NCI-H460 (cell line): ENCODE results near the gene CERS3. TPM values are rescaled to one million over a fixed set of nuclear protein-coding genes. Genes with fewer than 3 reads are reported as not detected.
"Not testable (repeated sequence)": the region's sequence is repeated elsewhere in the genome, so short reads cannot be mapped to it uniquely, and the experiment has no call there.

Source experiments
- DNase-seq: peaks from one replicate; pipeline ENCODE4 v3.0.0-alpha.2; 2016; ENCODE audit warnings: low read depth; ENCODE audit errors: extremely low read depth
- total RNA-seq: library from RNA; depleted of rRNA; stranded (reverse); fragments of >200 nt; shearing (Covaris generic); gene quantifications from 2 replicates; pipeline ENCODE4 v1.2.3, GENCODE V29; 2014

The CERS3 gene
- total RNA-seq, 1 experiment from 2014 or later, result not detected

GRCh38 chr15:100468285-100468684 lies 60.5 kb downstream of the CERS3 start:
- no peak for DNase-seq

DNA sequence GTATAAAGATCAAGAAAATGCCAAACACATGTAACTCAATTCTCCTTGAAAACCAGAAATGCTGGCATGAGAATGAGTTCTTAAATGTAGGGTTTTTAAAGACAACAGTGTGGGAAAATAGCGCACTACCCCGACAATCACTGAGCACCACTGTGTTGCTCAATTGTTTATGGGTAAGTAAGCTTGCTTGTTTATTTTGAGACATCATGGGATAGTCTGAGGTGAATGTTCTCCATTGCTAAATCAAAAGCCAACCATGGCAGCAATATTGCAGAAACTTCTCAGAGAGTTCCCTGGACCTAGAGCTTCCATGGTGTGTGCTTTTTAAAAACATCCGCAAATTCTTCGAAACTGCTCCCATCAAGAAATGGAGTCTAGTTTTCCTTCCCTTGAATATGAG lies 62.7 kb downstream of the CERS3 start:
- DNase-seq, result no peak

GRCh38 chr15:100464888-100465287 lies 63.9 kb downstream of the CERS3 start:
- DNase-seq, result no peak

DNA sequence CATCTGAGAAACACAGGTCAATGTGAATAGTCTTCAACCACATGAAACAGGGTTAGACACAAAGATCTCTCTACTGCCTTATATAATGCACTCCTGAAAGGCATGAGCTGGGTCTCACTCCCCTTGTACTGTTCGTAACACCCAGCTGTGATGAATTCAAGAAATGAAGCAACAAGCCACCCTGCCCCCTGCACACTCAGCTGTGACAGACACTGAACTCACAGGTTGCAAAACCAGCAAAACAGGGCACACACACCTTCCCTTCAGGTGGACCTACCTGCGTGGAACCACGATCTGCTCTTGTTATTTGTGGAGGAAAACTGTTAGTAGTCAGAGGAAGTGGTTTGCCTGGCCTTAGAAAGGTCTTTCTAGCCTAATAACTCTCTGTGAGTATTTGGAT lies 64.5 kb downstream of the CERS3 start:
- no peak for DNase-seq

GRCh38 chr15:100463515-100463914 lies 65.2 kb downstream of the CERS3 start:
- DNase-seq, result no peak

DNA sequence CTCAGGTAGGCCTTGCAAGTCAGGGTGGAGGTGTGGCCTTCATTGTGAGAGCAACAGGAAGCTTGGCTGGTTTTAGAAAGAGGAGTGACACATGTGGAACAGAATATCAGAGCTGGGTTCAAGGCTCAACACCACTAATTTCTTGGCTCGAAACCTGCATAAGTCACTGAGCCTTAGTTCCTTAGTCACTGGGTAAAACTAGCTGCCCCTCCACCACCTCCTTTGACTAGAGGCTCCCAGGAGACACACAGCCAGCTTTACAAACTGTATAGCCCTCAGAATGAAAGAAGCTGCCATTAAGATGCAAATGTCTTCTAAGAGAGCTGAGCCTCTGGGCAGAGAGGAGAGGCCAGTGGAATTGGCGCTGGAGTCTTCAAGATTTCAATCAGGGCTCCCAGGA lies 67.7 kb downstream of the CERS3 start:
- no peak for DNase-seq

GRCh38 chr15:100457201-100457600 lies 71.5 kb downstream of the CERS3 start:
- DNase-seq, result no peak

DNA sequence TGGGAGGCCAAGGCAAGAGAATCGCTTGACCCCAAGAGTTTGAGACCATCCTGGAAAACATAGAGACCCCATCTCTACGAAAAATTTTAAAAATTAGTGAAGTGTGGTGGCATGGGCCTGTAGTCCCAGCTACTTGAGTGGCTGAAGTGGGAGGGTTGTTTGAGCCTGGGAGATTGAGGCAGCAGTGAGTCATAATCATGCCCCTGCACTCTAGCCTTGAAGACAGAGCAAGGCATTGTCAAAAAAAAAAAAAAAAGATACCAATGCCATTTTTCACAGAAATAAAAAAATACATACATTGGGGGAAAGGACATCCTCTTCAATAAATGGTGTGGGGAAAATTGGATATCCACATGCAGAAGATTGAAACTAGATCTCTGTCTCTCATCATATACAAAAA lies 74.6 kb downstream of the CERS3 start:
- no peak for DNase-seq

- no peak for DNase-seq
Measured at GRCh38 chr15:100448481-100448880, 80.3 kb downstream of the CERS3 start.

GRCh38 chr15:100441063-100441462 lies 87.7 kb downstream of the CERS3 start:
- DNase-seq, result not testable (repeated sequence)

- no peak for DNase-seq
Measured at GRCh38 chr15:100439514-100439913, 89.2 kb downstream of the CERS3 start.

DNA sequence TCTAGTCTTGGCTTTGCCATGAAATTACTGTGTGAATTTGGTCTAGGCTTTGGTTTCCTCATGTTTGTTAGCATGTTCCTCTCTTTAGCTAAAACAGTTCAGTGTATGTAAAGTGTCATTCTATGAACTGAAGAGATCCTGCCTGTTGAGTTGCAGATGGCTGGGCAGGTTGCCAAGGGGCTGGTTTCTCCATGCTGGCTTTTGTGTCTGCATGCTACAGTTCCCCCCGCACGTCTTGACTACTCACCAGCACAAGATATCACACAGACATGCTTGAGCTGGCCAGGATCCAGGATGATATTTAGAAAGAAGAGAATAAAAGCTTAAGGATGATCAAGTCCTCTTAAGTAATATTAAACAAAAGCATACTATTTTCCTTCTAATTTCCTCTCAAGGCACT lies 90.2 kb downstream of the CERS3 start:
- DNase-seq, result no peak

DNA sequence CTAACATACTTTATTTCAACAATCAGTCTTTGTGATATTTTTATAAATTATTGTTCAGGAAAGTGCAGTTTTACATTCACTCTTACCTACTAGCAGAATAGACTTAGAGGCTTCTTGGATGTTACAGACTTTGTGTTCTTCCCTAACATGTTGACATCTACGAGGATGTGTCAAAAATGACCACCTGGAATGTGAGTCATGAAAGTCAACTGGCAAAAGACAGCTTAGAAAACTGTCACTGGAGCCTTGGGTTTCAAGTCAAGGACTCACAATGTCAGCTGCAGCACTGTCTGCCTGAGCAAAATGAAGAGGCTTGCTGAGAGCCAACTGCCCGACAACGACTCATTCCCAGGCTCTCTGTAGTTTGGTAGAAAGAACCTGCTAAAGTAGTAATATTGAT lies 91.5 kb downstream of the CERS3 start:
- DNase-seq, result no peak

DNA sequence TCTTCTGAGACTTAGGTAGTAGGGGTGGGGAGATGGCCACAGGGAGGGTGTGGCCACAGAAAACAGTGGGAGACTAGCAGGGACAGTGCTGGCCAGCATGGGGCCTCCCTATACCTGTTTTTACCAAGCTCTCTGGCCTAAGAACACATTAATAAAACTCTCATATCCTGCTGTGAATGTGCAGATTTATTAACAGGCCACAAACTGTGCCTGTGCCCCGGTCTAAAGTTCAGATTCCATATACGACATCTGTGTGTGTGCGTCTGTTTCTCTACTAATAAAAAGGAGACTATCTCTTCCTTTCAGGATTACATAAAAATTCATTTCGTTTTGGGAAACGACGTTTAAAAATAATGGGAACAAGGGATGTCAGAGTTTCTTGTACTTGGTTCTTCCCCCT lies 94.2 kb downstream of the CERS3 start:
- no peak for DNase-seq

DNA sequence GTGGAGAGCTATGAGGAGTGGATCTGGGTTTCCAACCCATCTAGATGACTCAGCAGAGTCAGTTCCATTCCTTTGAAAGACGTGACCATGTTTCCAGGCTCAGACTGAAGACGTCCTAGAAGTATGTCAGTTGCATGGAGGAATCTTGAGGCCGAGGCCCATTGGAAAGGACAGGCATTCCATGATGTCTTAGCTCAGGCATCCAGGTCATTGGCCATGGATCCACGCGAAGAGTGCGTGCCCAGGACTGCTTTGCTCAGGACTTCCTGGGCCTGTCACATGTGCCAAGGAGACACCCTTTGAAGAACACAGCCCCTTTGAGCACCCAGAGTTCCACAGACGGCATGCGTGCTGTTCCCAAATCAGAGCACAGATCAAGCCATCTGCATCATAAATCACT lies 94.7 kb downstream of the CERS3 start:
- no peak for DNase-seq

DNA sequence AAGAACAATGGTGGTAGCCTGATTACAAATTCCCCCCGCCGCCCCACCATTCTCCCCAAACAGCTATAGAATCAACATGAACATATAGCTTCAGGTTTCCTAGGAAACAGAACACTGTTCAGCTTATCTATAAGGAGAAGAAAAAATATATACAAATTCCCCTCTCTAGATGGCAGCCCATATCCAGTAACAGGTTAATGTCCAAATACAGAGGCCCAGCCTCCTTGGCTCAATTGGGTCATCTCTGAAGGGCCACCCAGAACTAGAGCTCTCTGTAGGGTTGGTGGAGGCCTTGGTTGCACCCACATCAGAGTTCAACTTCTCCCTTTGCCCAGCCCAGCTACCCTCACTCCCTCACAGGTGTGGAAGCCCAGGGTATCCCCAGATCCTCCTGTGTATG lies 95.4 kb downstream of the CERS3 start:
- no peak for DNase-seq

- DNase-seq, result no peak
Measured at GRCh38 chr15:100430411-100430810, 98.3 kb downstream of the CERS3 start.

GRCh38 chr15:100429116-100429728 lies 99.5 kb downstream of the CERS3 start:
- no peak for DNase-seq

- DNase-seq, result no peak
Measured at GRCh38 chr15:100426937-100427336, 101.8 kb downstream of the CERS3 start.

DNA sequence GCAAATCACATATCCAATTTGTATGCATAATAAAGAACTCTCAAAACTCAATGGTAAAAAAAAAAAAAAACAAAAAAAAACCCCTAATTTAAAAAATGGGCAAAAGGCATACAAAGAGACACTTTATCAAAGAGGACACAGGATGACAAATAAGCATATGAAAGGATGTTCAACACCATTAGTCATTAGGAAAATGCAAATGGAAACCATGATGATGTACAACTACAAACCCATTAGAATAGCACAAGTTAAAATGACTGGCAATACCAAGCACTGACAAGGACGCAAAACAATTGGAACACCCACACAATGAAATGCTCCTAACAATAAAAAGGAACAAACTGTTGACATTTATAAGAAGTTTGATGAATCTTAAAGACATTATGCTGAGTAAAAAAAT lies 123.6 kb downstream of the CERS3 start:
- no peak for DNase-seq

GRCh38 chr15:100400996-100401395 lies 127.8 kb downstream of the CERS3 start:
- DNase-seq, result no peak

DNA sequence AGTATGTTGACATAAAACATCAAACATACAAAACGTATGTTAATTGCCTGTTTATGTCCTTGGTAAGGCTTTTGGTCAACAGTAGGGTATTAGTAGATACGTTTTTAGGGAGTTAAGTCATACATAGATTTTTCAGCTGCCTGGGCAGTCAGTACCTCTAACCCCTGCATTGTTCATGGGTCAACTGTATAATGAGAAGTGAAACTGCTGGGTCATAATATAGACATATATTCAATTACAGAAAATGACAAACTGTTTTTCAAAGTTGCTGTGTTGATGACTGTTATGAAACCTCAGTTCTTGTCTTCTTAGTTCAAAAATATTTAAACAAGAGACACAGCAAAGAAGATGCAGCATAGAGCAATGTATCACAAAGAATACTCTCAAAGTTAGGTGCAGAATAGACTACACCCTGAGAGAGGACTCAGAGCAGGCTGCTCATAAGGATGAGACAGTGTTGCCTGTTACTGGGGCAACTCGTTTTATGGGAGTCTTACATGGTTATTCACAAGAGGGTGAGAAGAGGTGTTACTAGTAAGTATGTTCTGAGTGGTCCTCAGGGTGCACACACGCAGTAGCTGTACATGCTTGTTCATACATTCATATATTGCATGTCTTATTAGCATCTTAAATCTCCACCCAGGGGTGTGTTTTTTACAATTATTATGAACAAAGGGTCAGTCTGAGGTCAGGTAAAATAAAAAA lies 133.9 kb downstream of the CERS3 start:
- no peak for DNase-seq

- no peak for DNase-seq
Measured at GRCh38 chr15:100393008-100393407, 135.7 kb downstream of the CERS3 start.
